ENCODE measurements around the gene NRGN.

Gene NRGN

GRCh38 chr11:124791626-124792341, 52.0 kb downstream of the NRGN start:
- ATAC-seq (no peak), DNase-seq (no peak)

- ATAC-seq (peak; percentile 61), DNase-seq (no peak)
These were observed 53.9 kb downstream of the NRGN start for GRCh38 chr11:124793466-124794278.

GRCh38 chr11:124796312-124796711, 56.6 kb downstream of the NRGN start:
- no peak for ATAC-seq

More at GRCh38 chr11:124796312-124796711, 56.6 kb downstream of the NRGN start:
- DNase-seq, result no peak

Data from stimulated activated naive CD8-positive, alpha-beta T cell treated with anti-CD3 and anti-CD28 coated beads, Interleukin-15, Interleukin-2, amounts not matched to agents 100 U/mL and 50 U/mL, for 24 hours (primary cell).